GM19238 (cell line): ENCODE results near the gene PRND.
A peak's percentile ranks its signal among the peaks of the same experiment; 100 is the strongest.
"Not testable (repeated sequence)": the region's sequence is repeated elsewhere in the genome, so short reads cannot be mapped to it uniquely, and the experiment has no call there.

ENCODE experiments used
- DNase-seq: peaks from one replicate; pipeline ENCODE4 v3.0.0; 2011; ENCODE audit warnings: low spot score; ENCODE audit not compliant: insufficient read length

Gene PRND

GRCh38 chr20:4708036-4708435 lies 13.7 kb upstream of the PRND start:
- no peak for DNase-seq

GRCh38 chr20:4708856-4709255 lies 12.9 kb upstream of the PRND start:
- no peak for DNase-seq

GRCh38 chr20:4709261-4710105 lies 12.2 kb upstream of the PRND start:
- DNase-seq = no peak

GRCh38 chr20:4710106-4710475 lies 11.6 kb upstream of the PRND start:
- no peak for DNase-seq

- DNase-seq = no peak
Measured at GRCh38 chr20:4711511-4711910, 10.2 kb upstream of the PRND start.

GRCh38 chr20:4713401-4713800 lies 8.3 kb upstream of the PRND start:
- DNase-seq = no peak

GRCh38 chr20:4714818-4715217 lies 6.9 kb upstream of the PRND start:
- DNase-seq = no peak

- DNase-seq = no peak
Measured at GRCh38 chr20:4717816-4718570, 3.7 kb upstream of the PRND start.

- no peak for DNase-seq
Measured at GRCh38 chr20:4719190-4719589, 2.5 kb upstream of the PRND start.

GRCh38 chr20:4720041-4720976 lies 1.4 kb upstream of the PRND start:
- peak; percentile 87 for DNase-seq

GRCh38 chr20:4720977-4721349 lies 746 bp upstream of the PRND start:
- no peak for DNase-seq

- no peak for DNase-seq
Measured at GRCh38 chr20:4722571-4722970, 862 bp downstream of the PRND start.

- no peak for DNase-seq
Measured at GRCh38 chr20:4722993-4723392, 1.3 kb downstream of the PRND start.

GRCh38 chr20:4723553-4723952 lies 1.8 kb downstream of the PRND start:
- DNase-seq = not testable (repeated sequence)

GRCh38 chr20:4724459-4725262 lies 3.0 kb downstream of the PRND start:
- DNase-seq = no peak

- DNase-seq = no peak
Measured at GRCh38 chr20:4725263-4725550, 3.5 kb downstream of the PRND start.

- peak; percentile 41 for DNase-seq
Measured at GRCh38 chr20:4726710-4727397, 5.1 kb downstream of the PRND start.

- DNase-seq = no peak
Measured at GRCh38 chr20:4728120-4728760, 6.5 kb downstream of the PRND start.

- no peak for DNase-seq
Measured at GRCh38 chr20:4729265-4729664, 7.6 kb downstream of the PRND start.

GRCh38 chr20:4730780-4731179 lies 9.1 kb downstream of the PRND start:
- no peak for DNase-seq
